ENCODE results near the gene LURAP1L.

Gene LURAP1L

DNA sequence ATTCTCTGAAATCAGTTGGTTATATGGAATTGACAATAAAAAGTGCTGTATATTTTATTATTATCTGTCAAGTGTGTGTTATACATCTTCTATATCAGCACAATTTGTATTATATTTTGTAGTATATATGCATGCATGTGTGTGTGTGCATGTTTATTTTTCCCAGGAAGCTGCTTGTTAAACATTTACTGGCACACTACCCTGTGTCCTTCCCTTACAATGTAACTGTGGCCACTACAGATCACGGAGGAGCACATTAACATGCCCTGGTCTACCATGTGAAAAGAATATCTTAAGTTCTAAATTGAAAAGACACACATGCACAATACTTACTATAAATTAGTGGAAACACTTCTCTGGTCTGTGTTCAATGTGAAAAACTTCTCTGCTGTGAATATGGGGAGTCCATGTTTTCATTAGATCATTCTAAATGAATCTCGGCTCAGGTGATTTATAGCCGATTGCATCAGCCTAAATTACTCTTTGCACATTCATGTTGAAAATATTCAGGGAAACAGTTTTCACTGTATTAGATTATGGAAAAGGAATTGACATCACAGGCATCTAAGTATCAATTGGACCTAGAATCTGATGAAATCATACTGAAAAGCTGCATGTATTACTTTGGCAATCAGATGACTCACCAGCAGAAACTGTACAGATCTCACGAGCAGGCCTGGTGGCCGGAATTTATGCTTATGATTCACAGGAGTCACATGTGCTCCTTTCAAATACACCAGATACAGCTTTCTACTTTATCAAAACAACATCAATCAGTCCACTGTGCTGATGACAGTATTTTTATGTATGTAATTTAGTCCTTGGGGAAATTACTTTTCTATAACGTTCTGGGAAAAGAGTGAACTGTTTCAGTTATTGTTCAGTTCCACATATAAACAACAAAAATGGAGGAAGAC, 39.4 kb downstream of the LURAP1L start:
- peak; percentile 12 for DNase-seq

DNA sequence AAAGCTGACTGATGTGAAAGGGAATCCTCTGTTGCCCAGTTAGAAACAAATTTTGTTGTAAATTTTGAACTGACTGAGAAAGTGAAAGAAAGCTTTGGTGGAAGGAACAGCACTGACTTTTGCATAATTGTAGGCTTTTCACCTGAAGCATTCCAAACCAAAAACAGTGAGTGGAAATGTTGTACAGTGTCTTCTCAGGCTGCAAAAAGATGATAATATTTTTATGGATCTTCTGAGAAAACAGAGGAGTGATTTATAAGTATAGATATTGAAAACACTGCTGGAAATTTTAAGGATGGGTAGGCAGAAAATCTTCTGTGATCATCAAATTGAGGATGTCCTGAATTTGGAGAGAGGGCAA, 40.0 kb downstream of the LURAP1L start:
- no peak for DNase-seq

DNA sequence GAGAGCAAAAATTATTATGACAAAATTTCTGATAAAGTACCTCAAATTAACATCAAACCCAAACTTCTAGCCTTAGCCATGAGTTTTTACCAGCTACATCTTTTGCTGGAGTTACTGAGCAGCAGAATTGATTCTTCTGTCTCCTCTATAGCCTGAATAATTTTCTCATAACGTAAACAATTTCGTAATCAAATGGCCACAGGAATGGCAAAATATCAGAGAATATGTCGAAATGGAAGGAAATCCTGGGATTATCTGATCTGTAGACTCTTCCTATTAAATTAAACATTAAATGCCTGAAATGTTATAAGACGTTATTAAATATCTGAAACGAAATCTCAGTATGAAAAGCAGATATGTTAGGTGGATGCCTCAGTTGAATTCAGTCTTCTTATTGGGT, 41.1 kb downstream of the LURAP1L start:
- DNase-seq = no peak

DNA sequence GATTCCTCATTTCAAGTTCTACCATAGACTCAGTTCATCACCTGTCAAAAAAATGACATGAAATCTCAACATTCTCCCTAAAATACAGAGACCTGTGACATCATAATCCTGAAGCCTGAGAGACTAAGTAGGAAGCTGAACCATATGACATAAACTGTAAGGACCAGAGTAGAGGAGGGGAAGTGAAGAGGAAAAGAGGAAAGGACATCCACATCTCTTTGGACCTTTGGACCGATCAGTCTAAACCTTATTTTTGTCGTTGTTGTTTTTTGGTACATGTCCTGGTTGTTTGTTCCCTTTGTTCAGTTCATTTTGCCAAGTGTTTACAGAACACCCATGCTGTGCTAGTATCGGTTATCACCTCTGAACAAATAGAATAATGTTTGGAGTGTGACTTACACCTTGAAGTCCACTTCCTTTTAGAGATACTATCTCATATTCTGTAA, 41.9 kb downstream of the LURAP1L start:
- DNase-seq = no peak

DNA sequence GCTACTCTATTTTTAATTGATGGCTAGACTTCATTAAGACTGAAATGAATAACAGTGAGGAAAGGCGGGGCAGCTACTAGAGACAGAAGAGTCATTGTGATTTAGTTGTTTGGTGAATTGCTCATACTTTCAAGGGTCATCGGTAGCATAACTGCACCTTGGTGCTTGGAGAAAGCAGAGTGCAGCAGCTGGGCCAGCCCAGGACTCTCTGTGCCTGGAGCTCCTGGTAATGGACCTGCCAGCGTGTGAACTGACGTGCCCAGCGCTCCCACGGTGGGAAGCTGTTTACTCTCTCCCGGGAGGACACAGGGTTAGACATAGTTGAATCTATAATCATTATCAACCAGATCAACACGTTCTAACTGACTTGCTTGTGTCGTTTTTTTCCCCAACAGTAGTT, 42.9 kb downstream of the LURAP1L start:
- DNase-seq = no peak

DNA sequence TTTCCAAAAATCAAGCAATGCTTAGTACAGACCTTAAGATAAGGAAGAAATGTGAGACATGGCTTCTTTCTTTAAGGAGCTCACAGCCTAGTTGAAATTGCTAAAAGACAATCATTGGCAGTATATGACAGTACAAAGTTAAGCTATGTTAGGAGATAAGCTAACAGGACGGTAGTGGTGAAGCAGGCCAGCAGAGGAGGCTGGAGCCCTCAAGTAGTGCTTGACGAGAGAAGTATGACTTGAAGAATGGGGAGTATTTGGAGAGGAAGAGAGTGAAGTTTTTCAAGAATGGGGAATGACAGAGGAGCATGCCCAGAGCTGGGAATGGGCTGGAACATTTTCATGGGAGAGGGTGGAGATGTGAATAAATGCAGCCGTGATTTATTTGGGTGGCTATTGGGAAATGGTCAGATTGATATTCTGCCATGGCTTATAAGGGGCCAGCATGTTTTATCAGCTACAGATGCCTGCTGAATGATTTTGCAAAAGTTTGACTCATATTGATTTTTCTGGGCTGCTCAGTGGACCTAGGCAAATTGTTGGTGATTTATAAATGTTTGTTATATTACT, 43.7 kb downstream of the LURAP1L start:
- DNase-seq = no peak

DNA sequence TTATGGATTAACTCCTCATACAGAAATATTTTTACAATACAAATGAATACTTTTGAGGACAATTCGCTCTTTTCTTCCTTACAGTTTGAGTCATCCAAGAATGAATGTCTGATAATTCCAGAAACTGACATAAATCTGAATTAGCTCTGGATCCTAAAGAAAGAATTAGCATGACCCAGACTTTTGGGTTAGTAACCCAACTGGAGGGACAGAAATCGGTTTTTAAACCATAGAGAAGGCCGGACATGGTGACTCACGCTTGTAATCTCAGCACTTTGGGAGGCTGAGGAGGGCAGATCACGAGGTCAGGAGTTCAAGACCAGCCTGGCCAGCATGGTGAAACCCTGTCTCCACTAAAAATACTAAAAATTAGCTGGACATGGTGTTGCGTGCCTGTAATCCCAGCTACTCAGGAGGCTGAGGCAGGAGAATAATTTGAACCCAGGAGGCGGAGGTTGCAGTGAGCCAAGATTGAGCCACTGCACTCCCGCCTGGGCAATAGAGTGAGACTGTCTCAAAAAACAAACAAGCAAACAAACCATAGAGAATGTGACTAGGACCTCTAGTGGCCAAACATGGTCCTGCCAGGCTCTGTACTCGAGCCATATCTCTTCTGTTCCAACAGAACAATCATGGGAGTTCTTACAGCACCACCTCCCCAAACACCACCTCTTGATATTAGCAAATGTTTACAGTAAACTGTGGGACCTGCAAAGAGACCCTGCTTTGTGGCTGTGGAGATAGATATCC, 44.8 kb downstream of the LURAP1L start:
- no peak for DNase-seq

DNA sequence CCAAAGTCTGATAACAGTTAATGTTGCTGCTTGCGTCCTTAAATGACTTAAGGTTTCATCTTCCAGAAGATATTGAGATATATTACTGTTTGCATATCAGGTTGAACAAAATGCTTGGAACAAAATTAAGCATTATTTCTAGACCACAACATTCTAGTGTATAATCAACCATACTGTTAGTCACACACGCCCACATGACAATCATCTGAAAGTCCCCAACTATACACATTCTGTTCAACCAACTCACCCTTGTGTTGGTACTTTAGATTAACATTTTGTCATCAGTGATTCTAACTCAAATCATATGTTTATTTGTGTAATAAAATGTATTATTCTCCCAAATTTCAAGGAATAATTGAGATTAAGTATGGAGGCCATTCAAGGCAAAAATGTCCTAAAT, 47.3 kb downstream of the LURAP1L start:
- no peak for DNase-seq

DNA sequence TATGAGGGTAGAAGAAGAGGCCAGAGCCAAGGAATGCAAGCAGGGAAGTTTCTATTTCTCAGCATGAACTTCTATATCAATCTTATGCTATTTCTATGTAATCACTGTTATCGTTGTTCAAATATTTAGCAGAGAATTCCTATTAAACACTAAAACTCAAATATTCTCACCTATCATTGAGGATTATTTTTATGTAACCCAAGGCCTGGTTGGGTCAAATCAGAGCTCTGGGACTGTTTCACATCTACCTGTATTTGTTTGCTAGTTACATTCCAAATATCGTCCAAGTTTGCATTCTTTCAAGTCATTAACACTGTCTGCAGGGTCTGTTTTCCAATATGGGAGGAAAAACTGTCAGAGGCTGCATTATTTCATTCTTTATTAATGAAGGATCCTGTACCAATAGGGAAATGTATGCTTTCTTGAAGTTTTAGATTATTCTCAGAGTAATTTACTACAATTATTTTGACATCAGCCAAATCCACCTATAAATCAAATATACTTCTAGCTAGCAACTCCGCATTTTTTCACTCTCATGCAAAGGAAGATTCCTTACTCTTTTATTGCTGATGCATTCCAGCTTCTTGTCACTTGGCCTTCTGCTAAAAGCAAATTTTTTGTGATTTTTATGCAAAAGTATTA, 52.2 kb downstream of the LURAP1L start:
- DNase-seq = no peak

DNA sequence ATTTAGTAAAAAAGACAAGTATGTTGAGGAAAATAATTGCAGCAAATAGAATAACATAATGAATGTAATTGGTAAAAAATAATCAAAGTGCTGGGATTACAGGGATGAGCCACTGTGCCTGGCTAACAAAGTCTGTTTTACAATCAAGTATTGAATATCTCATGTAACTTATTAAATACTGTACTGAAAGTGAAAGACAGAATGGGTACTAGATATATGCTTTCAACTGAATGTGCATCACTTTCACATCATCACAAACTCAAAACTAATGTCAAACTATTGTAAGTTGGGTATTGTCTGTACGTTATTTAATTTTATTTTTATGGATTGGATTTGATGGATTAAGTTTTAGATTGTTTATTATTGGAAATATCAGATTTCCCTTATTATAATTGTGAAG, 58.9 kb downstream of the LURAP1L start:
- DNase-seq = no peak

DNA sequence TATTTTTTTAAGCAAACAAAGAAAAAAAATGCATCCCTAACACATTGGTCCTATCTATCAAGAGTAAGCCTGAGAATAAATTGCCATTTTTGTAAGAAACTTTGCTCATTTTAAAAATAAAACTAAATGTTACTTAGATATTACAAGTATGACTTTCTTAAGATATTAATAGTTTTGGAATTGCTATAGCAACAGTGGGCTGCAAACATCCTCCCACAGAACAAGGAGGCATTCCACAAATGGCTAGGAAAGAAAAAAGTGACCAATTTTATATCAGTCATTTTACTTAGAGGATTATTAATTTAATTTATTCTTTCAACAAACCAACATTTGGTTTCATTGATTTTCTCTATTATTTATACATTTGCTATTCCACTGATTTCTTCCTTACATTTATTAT, 63.7 kb downstream of the LURAP1L start:
- no peak for DNase-seq

DNA sequence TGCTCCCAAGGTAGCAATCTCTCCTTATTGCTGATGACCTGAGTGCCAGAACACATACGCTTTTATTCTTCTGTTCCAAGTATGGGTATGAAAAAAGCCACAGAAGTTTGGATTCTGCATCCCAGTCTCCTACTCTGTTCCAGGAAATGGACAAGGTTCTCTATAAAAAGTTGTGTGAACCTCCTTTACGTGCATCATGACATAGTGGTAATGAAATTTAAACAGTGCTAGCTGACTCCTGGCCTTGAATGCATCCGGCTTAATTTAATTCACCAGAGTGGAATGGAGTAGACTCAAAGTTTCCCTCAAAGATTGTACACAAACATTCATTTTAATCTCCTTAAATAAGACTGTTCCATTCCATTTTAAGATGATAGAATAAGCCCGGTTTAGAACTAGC, 68.9 kb downstream of the LURAP1L start:
- DNase-seq = no peak

DNA sequence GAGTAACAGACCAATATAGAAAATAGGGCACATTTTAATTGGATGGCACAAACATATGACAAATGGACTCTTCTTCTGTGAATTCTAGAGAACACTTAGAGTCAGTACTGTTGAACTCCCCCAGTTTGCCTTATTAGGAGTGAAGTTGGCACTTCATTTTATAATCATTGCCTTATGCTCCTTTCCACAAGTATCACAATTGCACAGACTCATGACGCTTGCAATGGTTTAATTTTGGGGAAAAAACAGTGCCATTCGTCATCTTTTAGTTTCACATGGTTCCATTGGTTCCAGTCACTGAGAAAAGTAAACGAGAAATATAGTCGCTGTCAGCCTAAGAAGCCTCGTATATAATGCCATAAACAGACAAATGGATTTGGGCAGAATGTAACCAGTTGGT, 71.2 kb downstream of the LURAP1L start:
- no peak for DNase-seq

DNA sequence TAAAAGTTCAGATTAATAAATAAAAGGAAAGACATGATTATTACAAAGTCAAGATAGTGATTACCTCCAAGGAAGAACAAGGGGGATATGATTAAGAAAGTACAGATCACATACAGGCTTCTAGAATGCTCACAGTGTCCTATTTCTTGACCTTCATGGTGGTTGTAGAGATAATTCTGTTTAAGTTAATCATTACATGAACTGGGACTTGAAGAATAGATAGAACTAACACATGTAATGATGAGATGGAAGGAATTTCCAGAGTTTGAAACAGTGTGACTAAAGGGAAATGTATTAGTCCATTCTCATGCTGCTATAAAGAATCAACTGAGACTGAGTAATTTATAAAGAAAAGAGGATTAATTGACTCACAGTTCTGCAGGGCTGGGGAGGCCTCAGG, 72.7 kb downstream of the LURAP1L start:
- no peak for DNase-seq

DNA sequence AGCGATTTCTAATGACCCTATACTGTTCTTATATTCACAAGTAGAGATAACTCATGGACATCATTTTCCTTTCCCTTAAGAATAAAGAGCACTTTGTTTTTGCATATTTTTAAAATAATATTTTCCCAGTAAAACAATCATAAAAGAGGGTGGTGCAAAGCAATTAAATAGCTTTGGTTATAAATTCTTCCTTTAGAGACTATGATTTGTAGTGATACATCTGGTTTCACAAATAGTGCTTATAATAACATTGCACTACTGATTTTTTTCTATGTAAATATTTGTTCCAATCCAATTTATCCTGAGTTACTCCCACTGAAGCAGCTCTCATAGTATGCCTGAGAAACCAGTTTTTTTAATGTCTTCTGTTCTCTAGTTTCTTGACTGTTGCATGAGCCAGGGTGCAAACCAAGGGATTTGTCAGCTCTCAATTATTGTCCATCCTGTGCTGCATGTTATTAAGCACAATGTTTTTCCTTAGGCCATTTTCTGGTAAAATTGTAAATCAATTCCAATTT, 74.7 kb downstream of the LURAP1L start:
- no peak for DNase-seq

DNA sequence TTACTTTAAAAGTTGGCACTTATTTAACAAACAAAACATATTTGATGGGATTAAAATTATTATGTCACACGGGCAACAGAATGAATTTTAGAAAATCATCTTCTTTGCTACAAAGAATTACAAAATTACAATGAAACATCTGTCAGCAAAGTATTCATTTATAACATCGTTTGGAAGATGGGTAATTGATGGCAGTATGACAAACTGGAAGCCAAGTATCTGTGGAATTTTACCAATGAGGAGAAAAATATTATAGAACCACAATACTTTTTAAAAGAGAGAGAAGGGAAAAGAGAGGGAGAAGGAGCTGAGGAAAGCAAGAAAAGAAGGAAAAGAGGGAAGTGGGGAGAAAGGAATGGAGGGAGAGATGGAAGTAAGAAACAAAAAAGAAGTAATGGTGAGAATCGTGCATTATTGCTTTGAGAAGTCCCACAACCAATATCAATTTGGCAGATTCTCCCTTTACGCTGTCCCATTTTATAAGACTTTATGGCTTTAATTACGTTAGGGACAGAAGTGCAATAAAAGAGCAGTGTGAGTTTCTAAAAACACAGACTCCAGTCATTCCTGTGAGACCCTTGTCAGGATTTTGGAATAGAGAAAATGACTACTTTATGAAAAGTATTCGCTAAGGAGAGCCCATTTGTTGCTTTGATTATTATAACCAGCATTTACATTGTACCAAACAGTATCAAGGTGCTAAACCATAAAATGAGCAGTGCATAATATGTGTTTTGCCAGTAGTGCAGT, 76.7 kb downstream of the LURAP1L start:
- DNase-seq = no peak

DNA sequence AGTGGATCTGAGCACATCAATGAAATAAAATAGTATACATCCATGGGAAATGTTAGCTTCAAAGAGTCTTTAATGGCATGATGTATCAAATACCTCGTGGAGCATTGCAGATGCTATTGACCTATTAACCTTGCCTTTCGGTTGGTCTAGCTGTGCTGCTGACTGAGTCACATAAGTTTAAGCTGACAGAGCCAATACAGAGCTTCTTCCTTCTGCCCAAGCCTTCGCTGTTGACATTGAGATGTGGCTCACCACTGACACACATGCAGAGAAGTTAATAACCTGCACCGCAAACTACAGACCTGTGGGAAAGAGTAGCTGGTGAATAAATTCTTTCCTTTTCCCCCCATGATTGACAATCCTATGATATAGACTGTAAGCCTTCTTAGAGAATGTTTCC, 78.2 kb downstream of the LURAP1L start:
- DNase-seq = no peak

DNA sequence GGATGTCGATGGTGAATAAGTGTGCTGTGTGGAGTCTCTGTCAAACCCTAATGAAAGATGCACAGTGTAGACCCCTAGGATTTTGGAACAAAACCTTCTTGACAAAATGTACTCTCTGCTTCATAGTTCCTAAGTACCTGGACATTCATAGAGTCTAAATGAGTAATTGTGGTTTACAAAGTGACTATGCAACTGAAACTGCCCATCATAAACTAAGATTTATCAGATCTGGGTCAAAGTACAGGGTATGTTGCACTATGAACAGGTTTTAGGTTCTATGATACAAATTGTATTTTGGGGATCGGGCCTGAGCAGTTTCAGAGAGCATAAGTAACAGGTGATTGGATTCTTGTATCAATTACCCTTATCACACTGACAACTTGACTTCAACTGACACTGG, 79.4 kb downstream of the LURAP1L start:
- no peak for DNase-seq

DNA sequence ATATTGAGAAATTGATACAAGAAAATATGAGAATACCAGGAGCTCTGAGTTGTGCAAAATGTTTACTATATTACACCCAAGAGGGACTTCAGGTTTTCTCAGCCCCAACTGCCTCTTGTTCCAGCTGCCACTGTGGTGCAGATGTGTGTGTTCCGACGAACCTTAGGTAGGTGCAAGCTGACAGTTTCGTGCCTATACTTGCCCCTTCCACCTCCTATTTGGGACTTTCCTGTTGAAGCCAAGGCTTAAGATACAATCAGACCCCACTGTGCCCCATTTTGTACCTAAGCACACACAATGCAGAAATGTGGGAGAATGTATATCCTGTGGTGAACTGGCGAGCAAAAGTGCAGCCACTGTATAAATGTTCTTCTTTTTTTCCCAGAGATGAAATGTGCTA, 80.2 kb downstream of the LURAP1L start:
- DNase-seq = no peak

DNA sequence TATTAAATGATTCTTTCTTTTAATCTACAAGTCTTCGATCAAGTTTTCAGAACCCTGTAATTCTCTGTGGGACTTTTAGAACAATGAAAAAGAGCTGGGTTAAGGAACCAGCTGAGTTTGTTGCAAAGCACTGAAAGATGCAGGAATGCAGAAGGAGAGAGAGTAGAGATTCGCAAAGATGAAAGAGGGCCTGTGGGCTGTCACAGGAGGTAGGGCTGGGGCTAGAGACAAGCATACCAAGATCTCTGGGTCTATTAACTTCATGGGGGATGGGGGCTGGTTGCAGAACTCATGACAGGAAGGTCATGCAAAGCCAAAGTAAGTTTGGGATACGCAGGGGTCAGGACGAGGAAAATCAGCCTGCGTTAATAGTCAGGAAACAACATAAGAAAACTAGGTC, 81.8 kb downstream of the LURAP1L start:
- DNase-seq = no peak

DNA sequence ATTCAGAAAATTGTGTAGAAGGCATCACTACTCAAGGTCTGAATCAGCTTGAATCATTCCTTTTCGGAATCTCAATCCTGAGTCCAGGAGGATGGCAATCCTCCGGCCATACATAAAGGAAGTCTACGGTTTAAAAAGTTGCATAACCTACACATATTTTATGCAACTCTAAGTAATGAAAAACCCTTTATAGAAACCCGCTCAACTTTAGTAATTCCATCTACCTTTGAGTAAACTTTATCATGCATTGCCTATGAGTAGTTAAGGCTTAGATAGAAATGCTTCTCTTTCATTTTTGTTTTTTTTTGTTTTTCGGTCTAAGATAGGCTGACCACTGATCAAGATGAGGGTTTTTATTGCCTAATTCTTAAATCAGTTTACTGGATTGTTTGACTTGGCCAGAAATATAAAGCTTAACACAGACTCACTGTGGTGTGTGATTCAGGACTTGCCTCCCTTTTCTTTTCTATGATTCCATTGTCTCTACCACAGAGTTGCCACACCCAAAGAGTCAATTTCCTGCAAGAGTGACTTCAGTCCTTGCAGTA, 85.0 kb downstream of the LURAP1L start:
- no peak for DNase-seq

DNA sequence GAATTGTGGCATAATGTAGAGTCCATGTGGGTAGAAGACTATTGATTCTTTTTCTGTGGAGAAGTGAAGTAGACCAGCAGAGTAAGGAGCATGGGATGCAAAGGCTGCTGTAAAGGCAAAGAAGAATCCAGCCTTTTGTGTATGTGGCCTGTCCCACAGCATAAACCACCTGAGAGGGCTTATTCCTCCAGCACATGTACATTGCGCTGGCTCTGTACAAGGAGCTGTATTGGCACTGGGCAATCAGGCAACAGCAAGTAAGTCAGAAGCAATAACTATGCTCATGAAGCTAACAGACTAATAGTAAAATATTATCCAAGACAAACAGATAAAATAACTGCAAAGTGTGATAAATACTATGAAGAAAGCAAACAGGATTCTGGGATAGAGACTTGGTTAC, 86.2 kb downstream of the LURAP1L start:
- DNase-seq = no peak
